OCI-LY7 (cell line): ENCODE measurements around the gene TAAR6. TPM values are rescaled to one million over a fixed set of nuclear protein-coding genes. Genes with fewer than 3 reads are reported as not detected.
A peak's percentile ranks its signal among the peaks of the same experiment; 100 is the strongest.
"Not testable (repeated sequence)": the region's sequence is repeated elsewhere in the genome, so short reads cannot be mapped to it uniquely, and the experiment has no call there.

Experiments
- BruUV-seq: library from RNA; stranded (reverse); fragments of 400-500 nt; replicated peaks from 2 replicates; lab custom pipeline; 2021; lab: Mats Ljungman, UMichigan
- CTCF ChIA-PET: fragments of 300-600 bp; sonication (Branson Sonifier 250); formaldehyde crosslinking; loops from one replicate; lab custom pipeline; 2022; ENCODE audit warnings: antibody characterized with exemption; ENCODE audit not compliant: unreplicated experiment; lab: Charles Lee
- POLR2A ChIA-PET: fragments of 300-600 bp; sonication (Branson Sonifier 250); formaldehyde crosslinking; loops from one replicate; lab custom pipeline; 2022; ENCODE audit warnings: antibody characterized with exemption; lab: Charles Lee
- DNase-seq: peaks from one replicate; pipeline ENCODE4 v3.0.0-alpha.2; 2015; ENCODE audit warnings: low spot score
- H2AFZ ChIP-seq: fragments of 200-600 bp; sonication (generic), shearing (Covaris generic); 2 replicates; pipeline ENCODE4 v1.6.1; 2014; ENCODE audit warnings: mild to moderate bottlenecking, antibody characterized with exemption, low read length, moderate library complexity
- H3K27ac ChIP-seq: fragments of 200-600 bp; sonication (generic); 2 replicates; pipeline ENCODE4 v1.5.1; 2014; ENCODE audit warnings: mixed run types, low read depth, mild to moderate bottlenecking, moderate library complexity, low read length, inconsistent platforms; ENCODE audit not compliant: poor library complexity, severe bottlenecking
- H3K36me3 ChIP-seq: fragments of 200-600 bp; sonication (generic); 2 replicates; pipeline ENCODE4 v1.6.1; 2014; ENCODE audit warnings: mild to moderate bottlenecking, antibody characterized with exemption, low read length, moderate library complexity, mixed read lengths; ENCODE audit not compliant: insufficient read depth
- H3K4me1 ChIP-seq: fragments of 200-600 bp; sonication (generic); 2 replicates; pipeline ENCODE4 v1.5.1; 2014; ENCODE audit warnings: mild to moderate bottlenecking, low read length; ENCODE audit not compliant: insufficient read depth, poor library complexity, severe bottlenecking
- H3K4me2 ChIP-seq: fragments of 200-600 bp; sonication (generic); 2 replicates; pipeline ENCODE4 v1.6.1; 2014; ENCODE audit warnings: mild to moderate bottlenecking, low read length
- H3K4me3 ChIP-seq: fragments of 200-600 bp; sonication (generic); 2 replicates; pipeline ENCODE4 v1.5.1; 2014; ENCODE audit warnings: mild to moderate bottlenecking, low read depth, low read length; ENCODE audit not compliant: poor library complexity, severe bottlenecking
- H3K79me2 ChIP-seq: fragments of 200-600 bp; sonication (generic); 2 replicates; pipeline ENCODE4 v1.6.1; 2016; ENCODE audit warnings: low read depth, mild to moderate bottlenecking, low read length, moderate library complexity, mixed read lengths; ENCODE audit not compliant: insufficient read depth
- H3K9me2 ChIP-seq: fragments of 200-600 bp; sonication (generic); 2 replicates; pipeline ENCODE4 v1.6.1; 2016; ENCODE audit warnings: mild to moderate bottlenecking, low read length, mixed read lengths; ENCODE audit not compliant: insufficient read depth
- H3K9me3 ChIP-seq: fragments of 200-600 bp; sonication (generic); 2 replicates; pipeline ENCODE4 v1.6.1; 2014; ENCODE audit warnings: mild to moderate bottlenecking, mixed run types, low read length, mixed read lengths
- H4K20me1 ChIP-seq: fragments of 200-600 bp; sonication (generic); 2 replicates; pipeline ENCODE4 v1.6.1; 2014; ENCODE audit warnings: mild to moderate bottlenecking, antibody characterized with exemption, low read length, moderate library complexity, mixed read lengths; ENCODE audit not compliant: insufficient read depth
- EZH2phosphoT487 ChIP-seq: fragments of 200-600 bp; sonication (generic); IDR thresholded peaks from 2 replicates; pipeline ENCODE4 v1.6.1; 2018; ENCODE audit warnings: low read depth, borderline replicate concordance, mild to moderate bottlenecking, mixed run types, antibody characterized with exemption, low read length, moderate library complexity, mixed read lengths
- intact Hi-C: fragments of 100-400 bp; cut with micrococcal nuclease; formaldehyde crosslinking; loops from one replicate; pipeline ENCODE4 v1.10.0; 2022; ENCODE audit not compliant: unreplicated experiment
- total RNA-seq, 2 experiments: library from RNA; depleted of rRNA in 1 of 2; stranded (reverse); fragments of >200 nt in 1 of 2; shearing (Covaris generic) in 1 of 2; gene quantifications; 2 replicates each; pipeline ENCODE4 v1.2.3, GENCODE V29; 2014 to 2022
- TF ChIP-seq, protein P1 (sequence below): fragments of 200-600 bp; sonication (generic); conservative IDR thresholded peaks from 2 replicates; pipeline ENCODE4 v1.5.1; 2014; ENCODE audit warnings: mild to moderate bottlenecking, antibody characterized with exemption, low read length, moderate library complexity, mixed read lengths

TAAR6 gene
- total RNA-seq, 2 experiments from 2014 or later = not detected

DNA sequence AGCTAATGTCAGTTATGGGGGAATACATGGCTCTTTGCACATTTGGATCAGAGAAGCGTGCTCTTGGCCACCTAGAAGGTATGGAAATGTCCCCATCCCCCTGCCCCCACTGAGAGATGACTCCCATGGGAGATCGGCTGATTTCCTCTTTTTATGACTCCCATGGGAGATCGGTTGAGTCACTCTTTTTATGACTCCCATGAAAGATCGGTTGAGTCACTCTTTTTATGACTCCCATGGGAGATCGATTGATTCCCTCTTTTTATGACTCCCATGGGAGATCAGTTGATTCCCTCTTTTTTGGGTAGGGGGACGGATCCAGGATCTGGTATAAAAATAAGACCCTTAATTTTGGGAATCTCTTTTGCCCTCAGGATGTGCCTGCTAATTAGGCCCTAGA, 42.3 kb upstream of the TAAR6 start:
- no peak overlapping the region for H3K27ac ChIP-seq
- H3K4me3 ChIP-seq = no peak overlapping the region
- H3K79me2 ChIP-seq = no peaks in the 10 kb centered on the region
- DNase-seq = no peak
- H4K20me1 ChIP-seq = no peaks in the 10 kb centered on the region
- no peak overlapping the region for H2AFZ ChIP-seq
- H3K9me2 ChIP-seq = no peaks in the 10 kb centered on the region
- intact Hi-C loops = no loop called here
- H3K9me3 ChIP-seq = peaks cover 5% of the 10 kb centered on the region; the same call in 1 of the 2 replicates
- H3K36me3 ChIP-seq = no peaks in the 10 kb centered on the region
- POLR2A ChIA-PET = interaction anchor here (1.3 to 1.4 kb wide), 2 partner anchors 15 to 275 kb away, joined by 3 to 6 read pairs; partner anchors contain the start of gene STX7
- TF ChIP-seq EZH2phosphoT487 = no peak
- TF ChIP-seq, protein P1, sequence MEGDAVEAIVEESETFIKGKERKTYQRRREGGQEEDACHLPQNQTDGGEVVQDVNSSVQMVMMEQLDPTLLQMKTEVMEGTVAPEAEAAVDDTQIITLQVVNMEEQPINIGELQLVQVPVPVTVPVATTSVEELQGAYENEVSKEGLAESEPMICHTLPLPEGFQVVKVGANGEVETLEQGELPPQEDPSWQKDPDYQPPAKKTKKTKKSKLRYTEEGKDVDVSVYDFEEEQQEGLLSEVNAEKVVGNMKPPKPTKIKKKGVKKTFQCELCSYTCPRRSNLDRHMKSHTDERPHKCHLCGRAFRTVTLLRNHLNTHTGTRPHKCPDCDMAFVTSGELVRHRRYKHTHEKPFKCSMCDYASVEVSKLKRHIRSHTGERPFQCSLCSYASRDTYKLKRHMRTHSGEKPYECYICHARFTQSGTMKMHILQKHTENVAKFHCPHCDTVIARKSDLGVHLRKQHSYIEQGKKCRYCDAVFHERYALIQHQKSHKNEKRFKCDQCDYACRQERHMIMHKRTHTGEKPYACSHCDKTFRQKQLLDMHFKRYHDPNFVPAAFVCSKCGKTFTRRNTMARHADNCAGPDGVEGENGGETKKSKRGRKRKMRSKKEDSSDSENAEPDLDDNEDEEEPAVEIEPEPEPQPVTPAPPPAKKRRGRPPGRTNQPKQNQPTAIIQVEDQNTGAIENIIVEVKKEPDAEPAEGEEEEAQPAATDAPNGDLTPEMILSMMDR = no peak
- CTCF ChIA-PET = interaction anchor here (1.3 kb wide), 1 partner anchor 15 kb away, joined by 6 read pairs; the partner anchor contains the start of gene STX7
- BruUV-seq = no TSS peak
- H3K4me1 ChIP-seq = peaks cover 7% of the 10 kb centered on the region
- no peak overlapping the region for H3K4me2 ChIP-seq

DNA sequence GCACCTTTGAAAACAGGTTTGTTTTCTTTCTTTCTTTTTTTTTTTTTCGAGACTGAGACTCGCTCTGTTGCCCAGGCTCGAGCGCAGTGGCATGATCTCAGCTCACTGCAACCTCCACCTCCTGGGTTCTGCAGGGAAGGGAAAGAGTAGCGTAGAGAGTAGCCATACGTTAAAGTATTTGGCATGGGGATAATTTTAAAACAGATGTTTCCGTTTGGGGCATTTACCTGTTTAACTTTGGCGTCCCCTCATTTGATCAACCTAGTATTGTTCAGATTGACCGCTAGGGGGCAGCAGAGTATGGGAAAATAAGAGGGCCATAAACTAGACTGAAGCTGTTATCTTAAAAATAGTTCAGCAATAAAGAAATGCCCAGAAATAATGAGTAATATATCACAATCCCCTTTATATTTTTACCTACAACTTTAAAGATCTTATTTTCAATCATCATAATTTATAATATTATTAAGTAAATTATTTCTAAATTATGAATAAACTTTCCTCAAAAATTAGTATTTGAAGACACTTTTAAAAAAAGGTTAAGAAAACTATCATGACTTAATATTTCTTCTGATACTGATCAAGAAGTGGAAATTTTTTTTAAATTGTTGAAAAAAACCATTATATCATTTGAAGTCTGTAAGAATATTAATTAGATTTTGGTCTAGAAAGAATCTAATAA, 39.7 kb upstream of the TAAR6 start:
- peak; percentile 82 for DNase-seq
- Histone ChIP-seq H4K20me1 (no peaks in the 10 kb centered on the region), H3K4me3 (peak overlapping the region; percentile 63), H3K9me2 (no peaks in the 10 kb centered on the region), H2AFZ (peak overlapping the region; percentile 96), H3K4me1 (peaks cover 7% of the 10 kb centered on the region), H3K9me3 (peaks cover 13% of the 10 kb centered on the region; the same call in 1 of the 2 replicates), H3K36me3 (no peaks in the 10 kb centered on the region), H3K79me2 (no peaks in the 10 kb centered on the region), H3K27ac (no peak overlapping the region), H3K4me2 (peak overlapping the region; percentile 79)
- TF ChIP-seq, protein P1 = peak; percentile 87
- no peak for TF ChIP-seq EZH2phosphoT487
- intact Hi-C loops = loop anchor here (1.0 to 5.0 kb wide), 5 partner anchors 138 to 1022 kb away; no protein-coding TSS in a partner anchor
- CTCF ChIA-PET = interaction anchor here (0.6 kb wide), 1 partner anchor 295 kb away, joined by 3 read pairs; no protein-coding TSS in a partner anchor
- BruUV-seq = no TSS peak
- POLR2A ChIA-PET = interaction anchor here (0.6 to 1.2 kb wide), 3 partner anchors 21 to 251 kb away, joined by 3 to 5 read pairs (median 3); no protein-coding TSS in a partner anchor

DNA sequence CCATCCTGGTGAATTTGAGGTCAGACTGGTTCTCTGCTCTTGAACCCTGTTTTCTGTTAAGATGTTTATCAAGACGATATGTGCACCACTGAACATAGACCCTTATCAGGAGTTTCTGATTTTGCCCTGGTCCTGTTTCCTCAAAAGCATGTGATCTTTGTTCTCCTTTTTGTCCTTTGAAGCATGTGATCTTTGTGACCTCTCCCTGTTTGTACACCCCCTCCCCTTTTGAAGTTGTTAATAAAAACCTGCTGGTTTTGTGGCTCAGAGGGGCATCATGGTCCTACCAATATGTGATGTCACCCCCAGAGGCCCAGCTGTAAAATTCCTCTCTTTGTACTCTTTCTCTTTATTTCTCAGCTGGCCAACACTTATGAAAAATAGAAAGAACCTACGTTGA, 35.6 kb upstream of the TAAR6 start:
- intact Hi-C loops = loop anchor here (5.0 kb wide), 1 partner anchor 1018 kb away; no protein-coding TSS in a partner anchor
- peaks cover 13% of the 10 kb centered on the region; the same call in 1 of the 2 replicates for H3K9me3 ChIP-seq
- H3K4me3 ChIP-seq, DNase-seq, BruUV-seq, H3K79me2 ChIP-seq, H3K4me2 ChIP-seq, H3K4me1 ChIP-seq, H3K36me3 ChIP-seq, H3K27ac ChIP-seq, H4K20me1 ChIP-seq, H3K9me2 ChIP-seq, CTCF ChIA-PET, H2AFZ ChIP-seq: not testable (repeated sequence)
- POLR2A ChIA-PET = interaction anchor here (0.7 kb wide), 1 partner anchor 39 kb away, joined by 4 read pairs; no protein-coding TSS in a partner anchor
